ENCODE measurements around the gene RAB15. TPM values are rescaled to one million over a fixed set of nuclear protein-coding genes. Genes with fewer than 3 reads are reported as not detected.

RAB15 gene
- total and polyA plus RNA-seq, 2 donors (not counting 3 experiments of a cell fraction or from before 2014, with no cell fraction given), result 24.9 to 33.3 TPM

DNA sequence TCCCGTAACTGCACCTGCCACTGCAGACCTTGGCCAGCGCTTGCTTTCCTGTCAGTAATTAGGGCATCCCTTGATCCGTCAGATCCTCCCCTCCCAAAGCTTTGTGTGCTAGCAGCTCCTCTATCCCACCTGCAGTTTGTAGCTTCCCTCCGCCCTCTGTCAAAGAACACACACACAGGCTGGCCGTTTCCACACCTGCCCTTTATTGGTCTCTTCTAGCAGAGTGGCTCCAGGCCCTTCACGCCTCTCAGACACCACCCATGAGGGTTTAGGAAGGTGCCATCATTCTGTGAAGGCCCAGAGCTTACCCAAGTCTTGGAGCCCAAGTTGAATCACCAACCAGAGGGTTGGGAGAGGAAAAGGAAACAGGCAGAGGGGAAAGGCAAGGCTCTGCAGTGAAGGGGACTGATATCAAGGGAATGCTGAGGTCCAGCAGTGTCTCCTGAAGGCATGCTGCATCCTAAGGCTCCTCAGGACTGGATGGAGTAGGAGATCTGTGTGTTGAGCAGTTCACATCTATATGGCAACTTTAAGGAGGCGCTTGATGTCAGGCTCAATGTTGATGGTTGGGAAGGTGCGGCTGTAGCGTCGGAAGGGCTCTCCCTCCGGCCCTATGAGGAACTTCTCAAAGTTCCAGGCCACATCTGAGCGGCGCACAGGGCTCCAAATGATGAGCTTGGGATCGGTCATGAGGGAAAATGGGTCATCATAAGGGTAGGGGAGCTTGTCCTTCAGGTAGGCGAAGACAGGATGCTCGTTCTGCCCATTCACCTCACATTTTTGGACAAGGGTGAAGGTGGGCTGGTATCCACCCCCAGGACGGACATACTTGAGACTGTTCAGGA, 32.9 kb downstream of the RAB15 start:
- TF ChIP-seq, protein P1, sequence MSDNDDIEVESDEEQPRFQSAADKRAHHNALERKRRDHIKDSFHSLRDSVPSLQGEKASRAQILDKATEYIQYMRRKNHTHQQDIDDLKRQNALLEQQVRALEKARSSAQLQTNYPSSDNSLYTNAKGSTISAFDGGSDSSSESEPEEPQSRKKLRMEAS (IDR thresholded peaks at IDR 0.05; ENCODE audit: insufficient read depth, insufficient read length), result no peak
- TF ChIP-seq MYC (IDR thresholded peaks at IDR 0.05; ENCODE audit: low read depth, low read length), result no peak
- TF ChIP-seq GATA2 (IDR thresholded peaks at IDR 0.05; ENCODE audit: insufficient read depth, insufficient read length, low read depth, low read length), result no peak
- TF ChIP-seq POLR2A (IDR thresholded peaks at IDR 0.05; ENCODE audit: low read depth, low read length), result no peak
- no peak for TF ChIP-seq POLR2AphosphoS5 (IDR thresholded peaks at IDR 0.05; ENCODE audit: insufficient read depth, low read depth, low read length)
- TF ChIP-seq, protein P2, sequence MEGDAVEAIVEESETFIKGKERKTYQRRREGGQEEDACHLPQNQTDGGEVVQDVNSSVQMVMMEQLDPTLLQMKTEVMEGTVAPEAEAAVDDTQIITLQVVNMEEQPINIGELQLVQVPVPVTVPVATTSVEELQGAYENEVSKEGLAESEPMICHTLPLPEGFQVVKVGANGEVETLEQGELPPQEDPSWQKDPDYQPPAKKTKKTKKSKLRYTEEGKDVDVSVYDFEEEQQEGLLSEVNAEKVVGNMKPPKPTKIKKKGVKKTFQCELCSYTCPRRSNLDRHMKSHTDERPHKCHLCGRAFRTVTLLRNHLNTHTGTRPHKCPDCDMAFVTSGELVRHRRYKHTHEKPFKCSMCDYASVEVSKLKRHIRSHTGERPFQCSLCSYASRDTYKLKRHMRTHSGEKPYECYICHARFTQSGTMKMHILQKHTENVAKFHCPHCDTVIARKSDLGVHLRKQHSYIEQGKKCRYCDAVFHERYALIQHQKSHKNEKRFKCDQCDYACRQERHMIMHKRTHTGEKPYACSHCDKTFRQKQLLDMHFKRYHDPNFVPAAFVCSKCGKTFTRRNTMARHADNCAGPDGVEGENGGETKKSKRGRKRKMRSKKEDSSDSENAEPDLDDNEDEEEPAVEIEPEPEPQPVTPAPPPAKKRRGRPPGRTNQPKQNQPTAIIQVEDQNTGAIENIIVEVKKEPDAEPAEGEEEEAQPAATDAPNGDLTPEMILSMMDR (IDR thresholded peaks at IDR 0.05; ENCODE audit: extremely low read depth in 1 of 2, insufficient read depth in 1 of 2, low read depth in 1 of 2, low read length in 2 of 2), result no peak
- TF ChIP-seq EZH2 (IDR thresholded peaks at IDR 0.05; ENCODE audit: borderline replicate concordance, low read depth, low read length, severe bottlenecking), result no peak
- no peak for TF ChIP-seq FOS (IDR thresholded peaks at IDR 0.05; ENCODE audit: borderline replicate concordance, insufficient read depth, low read length)
- TF ChIP-seq JUN (IDR thresholded peaks at IDR 0.05; ENCODE audit: borderline replicate concordance, insufficient read depth, insufficient read length, low read depth), result no peak
- H3K27ac ChIP-seq (ENCODE audit: insufficient read depth, low read depth, low read length), result no peak overlapping the region
- H2AFZ ChIP-seq (ENCODE audit: low read depth, low read length), result no peak overlapping the region
- H3K9me3 ChIP-seq (replicated peaks; ENCODE audit: control insufficient read depth, insufficient read depth, low read length), result no peaks in the 10 kb centered on the region
- no peaks in the 10 kb centered on the region for H3K4me1 ChIP-seq (ENCODE audit: control insufficient read depth, extremely low read depth, insufficient read depth, low read length)
- no peaks in the 10 kb centered on the region for H4K20me1 ChIP-seq (replicated peaks; ENCODE audit: control insufficient read depth, extremely low read depth, insufficient read depth, low read length)
- no peak overlapping the region for H3K4me3 ChIP-seq (replicated peaks in 1 of 3; ENCODE audit: insufficient read depth in 1 of 3, low read depth in 1 of 3, low read length in 3 of 3)
- H3K36me3 ChIP-seq (ENCODE audit: control insufficient read depth in 2 of 2, extremely low read depth in 1 of 2, insufficient read depth in 2 of 2, low read length in 2 of 2), result peaks cover 0 to 2% of the 10 kb centered on the region in 2 experiments
- no peaks in the 10 kb centered on the region for H3K27me3 ChIP-seq (ENCODE audit: control insufficient read depth in 2 of 2, insufficient read depth in 2 of 2, low read length in 2 of 2)
- H3K9me1 ChIP-seq (replicated peaks; ENCODE audit: control insufficient read depth, extremely low read depth, insufficient read depth, low read length), result no peaks in the 10 kb centered on the region
- DNase-seq (ENCODE audit: low read depth, low spot score) (no peak), FAIRE-seq (no peak)
- no peak overlapping the region for H3K4me2 ChIP-seq (ENCODE audit: insufficient read depth, low read length)
- dilution Hi-C loops (cut with MboI; ENCODE audit: extremely low pct_ligation_motif_present, low sequenced_read_pairs) (no loop called here), intact Hi-C loops (cut with micrococcal nuclease) (no loop called here)
- H3K9ac ChIP-seq (replicated peaks; ENCODE audit: extremely low read depth, insufficient read depth, low read length), result no peak overlapping the region
- CTCF ChIA-PET, result interaction anchor here (1.1 to 1.2 kb wide), 2 partner anchors 28 kb away, joined by 3 read pairs; no protein-coding TSS in a partner anchor
- no TSS peak for BruUV-seq (replicated peaks)
- no peaks in the 10 kb centered on the region for H3K79me2 ChIP-seq (ENCODE audit: control insufficient read depth, insufficient read depth, low read length)
- POLR2A ChIA-PET, result no interaction called here

All from endothelial cell of umbilical vein (primary cell).